Activated CD8-positive, alpha-beta memory T cell treated with anti-CD3 and anti-CD28 coated beads, Interleukin-2, amount 50 U/mL, for 24 hours (primary cell): ENCODE data around the gene PERM1.
"Not testable (repeated sequence)": the region's sequence is repeated elsewhere in the genome, so short reads cannot be mapped to it uniquely, and the experiment has no call there.

Source experiments
- DNase-seq: peaks from one replicate; pipeline ENCODE4 v3.0.0-alpha.2; 2020; ENCODE audit errors: extremely low read depth

The PERM1 gene

GRCh38 chr1:981955-982558 is at the start of gene PERM1:
Gene PERM1 (minus strand): TSS chr1:982093. CDS start chr1:981029, 1,064 bp downstream.
- DNase-seq, result no peak

GRCh38 chr1:1030867-1031658 is 49.2 kb upstream of the PERM1 start:
- not testable (repeated sequence) for DNase-seq

GRCh38 chr1:1027791-1028190 is 45.9 kb upstream of the PERM1 start:
- DNase-seq, result no peak

- DNase-seq, result no peak
Measured at GRCh38 chr1:1026599-1027413, 44.9 kb upstream of the PERM1 start.

GRCh38 chr1:1025730-1026129 is 43.8 kb upstream of the PERM1 start:
- DNase-seq, result no peak

- DNase-seq, result no peak
Measured at GRCh38 chr1:1024771-1025699, 43.1 kb upstream of the PERM1 start.

- no peak for DNase-seq
Measured at GRCh38 chr1:1024149-1024770, 42.4 kb upstream of the PERM1 start.

GRCh38 chr1:1023700-1024099 is 41.8 kb upstream of the PERM1 start:
- no peak for DNase-seq

GRCh38 chr1:1022302-1023009 is 40.6 kb upstream of the PERM1 start:
- DNase-seq, result no peak

GRCh38 chr1:1021920-1022259 is 40.0 kb upstream of the PERM1 start:
- no peak for DNase-seq

- DNase-seq, result no peak
Measured at GRCh38 chr1:1021010-1021919, 39.4 kb upstream of the PERM1 start.

GRCh38 chr1:1020415-1021009 is 38.6 kb upstream of the PERM1 start:
- no peak for DNase-seq

GRCh38 chr1:1020000-1020404 is 38.1 kb upstream of the PERM1 start, which contains the start of gene AGRN:
Gene AGRN (plus strand): TSS chr1:1020120. CDS start chr1:1020173, 53 bp downstream.
- DNase-seq, result no peak

GRCh38 chr1:1019122-1019999 is 37.5 kb upstream of the PERM1 start:
- peak; percentile 30 for DNase-seq

GRCh38 chr1:1018321-1018685 is 36.4 kb upstream of the PERM1 start:
- DNase-seq, result not testable (repeated sequence)

GRCh38 chr1:1017397-1018320 is 35.8 kb upstream of the PERM1 start:
- DNase-seq, result not testable (repeated sequence)
